H54 (cell line): ENCODE results near the gene SYT11.

Experiments used
- DNase-seq: peaks from one replicate; pipeline ENCODE4 v3.0.0; 2011; ENCODE audit warnings: low spot score, mixed read lengths; ENCODE audit not compliant: insufficient read length
- FAIRE-seq: peaks from 3 replicates; lab custom pipeline; 2011; peaks lifted over from hg19 to GRCh38; lab: Jason Lieb, UNC
- POLR2A ChIP-seq: IDR thresholded peaks from 2 replicates; pipeline ENCODE4 v1.6.1; 2011; ENCODE audit warnings: low read depth, mild to moderate bottlenecking, low read length

The SYT11 gene

GRCh38 chr1:155931332-155932038 is 72.1 kb downstream of the SYT11 start:
- no peak for DNase-seq
- no peak for FAIRE-seq
- TF ChIP-seq POLR2A: no peak

DNA sequence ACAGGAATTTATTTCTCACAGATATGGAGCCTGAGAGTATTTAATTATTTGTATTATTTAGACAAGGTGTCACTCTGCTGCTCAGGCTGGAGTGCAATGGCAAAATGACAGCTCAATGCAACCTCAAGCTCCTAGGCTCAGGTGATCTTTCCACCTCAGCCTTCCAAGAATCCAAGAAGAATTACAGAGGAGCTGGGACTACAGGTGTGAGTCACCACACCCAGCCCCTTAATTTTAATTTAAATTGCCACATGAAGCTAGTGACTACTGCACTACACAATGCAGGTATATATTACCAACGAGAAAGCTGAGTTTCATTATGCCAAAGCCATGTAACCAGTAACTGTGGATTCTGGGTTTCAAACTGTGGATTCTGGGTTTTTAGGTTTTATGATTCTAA is 72.7 kb downstream of the SYT11 start:
- no peak for TF ChIP-seq POLR2A
- FAIRE-seq: no peak
- no peak for DNase-seq

DNA sequence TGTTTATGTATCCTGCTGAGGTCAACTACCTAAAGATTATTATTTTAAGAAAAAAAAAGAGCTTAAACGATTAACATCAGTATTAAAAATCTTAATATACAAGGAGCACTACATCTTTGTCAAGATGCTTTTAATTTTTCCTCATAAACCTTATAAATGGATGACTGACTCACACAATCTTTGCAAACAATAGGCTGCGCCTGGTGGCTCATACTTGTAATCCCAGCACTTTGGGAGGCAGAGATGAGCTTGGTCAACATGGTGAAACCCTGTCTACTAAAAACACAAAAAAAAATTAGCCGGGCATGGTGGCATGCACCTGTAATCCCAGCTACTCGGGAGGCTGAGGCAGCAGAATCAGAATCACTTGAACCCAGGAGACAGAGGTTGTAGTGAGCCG is 73.1 kb downstream of the SYT11 start:
- DNase-seq: no peak
- FAIRE-seq: no peak
- TF ChIP-seq POLR2A: no peak

DNA sequence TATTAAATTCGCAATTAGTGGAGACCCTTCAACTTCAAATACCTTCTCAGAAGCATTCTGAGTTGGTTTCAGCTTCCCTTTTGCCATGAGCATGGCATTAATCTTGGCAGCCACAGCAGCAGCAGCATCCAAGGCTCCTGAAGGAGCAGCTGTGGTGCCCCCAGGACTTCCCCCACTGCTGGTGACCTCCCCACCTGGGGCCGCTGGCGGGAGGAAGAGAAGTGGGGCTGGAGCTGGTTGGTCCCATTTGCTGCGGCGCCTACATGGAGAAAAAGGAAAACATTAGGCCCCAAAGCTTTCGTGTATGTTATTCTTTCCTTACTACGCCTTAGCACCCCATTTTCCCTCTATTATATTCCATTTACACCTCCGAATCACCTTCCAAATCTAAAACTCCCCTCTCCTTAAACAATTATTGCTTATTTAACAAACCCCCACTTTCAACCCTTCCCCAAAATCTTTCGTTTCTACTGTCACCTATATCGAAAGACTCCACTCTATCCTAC is 74.3 kb downstream of the SYT11 start:
- FAIRE-seq (no peak), DNase-seq (no peak)
- no peak for TF ChIP-seq POLR2A

DNA sequence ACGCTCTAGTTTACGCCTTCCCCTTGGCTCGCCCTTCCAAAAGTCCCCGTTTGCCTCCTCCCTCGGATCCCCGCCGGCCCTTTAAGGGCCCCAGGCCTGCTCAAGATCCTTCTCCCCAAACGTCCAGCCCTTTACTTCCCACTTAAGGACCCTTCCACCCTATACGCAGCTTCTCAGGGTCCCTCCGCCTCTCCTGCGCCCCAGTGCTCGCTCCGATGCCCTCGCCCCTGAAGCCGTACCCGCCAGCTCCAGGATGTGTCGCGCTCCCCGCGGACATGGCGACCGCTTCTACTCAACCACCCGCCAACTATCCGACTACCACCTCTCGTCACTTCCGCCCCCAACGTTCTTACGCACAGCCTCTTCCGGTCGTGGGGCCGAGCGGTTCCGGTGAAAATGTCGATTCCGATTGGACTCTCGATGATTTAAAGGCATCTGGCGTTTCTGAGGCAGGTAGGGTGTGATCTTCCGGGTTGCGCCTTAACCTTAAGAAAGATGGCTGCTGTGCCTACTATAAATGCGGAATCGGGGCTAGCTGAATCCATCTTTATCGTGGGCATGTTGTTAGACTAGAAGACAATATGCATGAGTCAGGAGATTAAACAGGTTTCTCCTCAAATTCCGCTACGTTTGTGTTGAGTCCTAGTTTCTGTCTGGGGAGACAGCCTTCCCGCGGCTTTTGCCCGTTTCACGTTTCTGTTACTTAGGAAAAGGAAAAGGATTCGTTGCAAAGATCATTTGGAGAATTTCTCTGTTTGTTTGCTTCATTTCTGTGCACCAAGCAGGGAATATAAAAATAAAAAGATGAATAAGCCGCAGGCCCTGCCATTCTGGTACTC is 74.9 kb downstream of the SYT11 start, which contains the start of gene KHDC4:
TSS of gene KHDC4 (minus strand) at position 317 of the 839 bp plus-strand sequence. CDS start at position 277, 40 bp downstream.
- TF ChIP-seq POLR2A: peak; percentile 99
- DNase-seq (peak; percentile 88), FAIRE-seq (peak; percentile 60)
